ENCODE results near the gene MUS81. TPM values are rescaled to one million over a fixed set of nuclear protein-coding genes. Genes with fewer than 3 reads are reported as not detected.

Gene MUS81
- total and polyA plus RNA-seq, 10 of the 15 experiments (the other 5 are each of a cell fraction or from before 2014, with no cell fraction given) = 11.8 to 76.1 (median 48.4) TPM

GRCh38 chr11:65900125-65900898 lies 40.1 kb downstream of the MUS81 start, which contains the start of gene FOSL1 (continued):
- TF ChIP-seq ZNF384 (IDR thresholded peaks at IDR 0.05; ENCODE audit: borderline replicate concordance, low read depth, low read length) (no peak), JUNB (IDR thresholded peaks at IDR 0.05) (no peak), POLR2AphosphoS2 (IDR thresholded peaks at IDR 0.05; ENCODE audit: low read depth, low read length) (no peak), LARP7 (IDR thresholded peaks at IDR 0.05) (no peak), CBFB (IDR thresholded peaks at IDR 0.05; ENCODE audit: low read depth) (no peak; the same call in 1 of the 2 replicates)
- TF ChIP-seq, protein P1, sequence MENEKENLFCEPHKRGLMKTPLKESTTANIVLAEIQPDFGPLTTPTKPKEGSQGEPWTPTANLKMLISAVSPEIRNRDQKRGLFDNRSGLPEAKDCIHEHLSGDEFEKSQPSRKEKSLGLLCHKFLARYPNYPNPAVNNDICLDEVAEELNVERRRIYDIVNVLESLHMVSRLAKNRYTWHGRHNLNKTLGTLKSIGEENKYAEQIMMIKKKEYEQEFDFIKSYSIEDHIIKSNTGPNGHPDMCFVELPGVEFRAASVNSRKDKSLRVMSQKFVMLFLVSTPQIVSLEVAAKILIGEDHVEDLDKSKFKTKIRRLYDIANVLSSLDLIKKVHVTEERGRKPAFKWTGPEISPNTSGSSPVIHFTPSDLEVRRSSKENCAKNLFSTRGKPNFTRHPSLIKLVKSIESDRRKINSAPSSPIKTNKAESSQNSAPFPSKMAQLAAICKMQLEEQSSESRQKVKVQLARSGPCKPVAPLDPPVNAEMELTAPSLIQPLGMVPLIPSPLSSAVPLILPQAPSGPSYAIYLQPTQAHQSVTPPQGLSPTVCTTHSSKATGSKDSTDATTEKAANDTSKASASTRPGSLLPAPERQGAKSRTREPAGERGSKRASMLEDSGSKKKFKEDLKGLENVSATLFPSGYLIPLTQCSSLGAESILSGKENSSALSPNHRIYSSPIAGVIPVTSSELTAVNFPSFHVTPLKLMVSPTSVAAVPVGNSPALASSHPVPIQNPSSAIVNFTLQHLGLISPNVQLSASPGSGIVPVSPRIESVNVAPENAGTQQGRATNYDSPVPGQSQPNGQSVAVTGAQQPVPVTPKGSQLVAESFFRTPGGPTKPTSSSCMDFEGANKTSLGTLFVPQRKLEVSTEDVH (IDR thresholded peaks at IDR 0.05; ENCODE audit: low read depth, partially characterized antibody) = no peak
- TF ChIP-seq, protein P2, sequence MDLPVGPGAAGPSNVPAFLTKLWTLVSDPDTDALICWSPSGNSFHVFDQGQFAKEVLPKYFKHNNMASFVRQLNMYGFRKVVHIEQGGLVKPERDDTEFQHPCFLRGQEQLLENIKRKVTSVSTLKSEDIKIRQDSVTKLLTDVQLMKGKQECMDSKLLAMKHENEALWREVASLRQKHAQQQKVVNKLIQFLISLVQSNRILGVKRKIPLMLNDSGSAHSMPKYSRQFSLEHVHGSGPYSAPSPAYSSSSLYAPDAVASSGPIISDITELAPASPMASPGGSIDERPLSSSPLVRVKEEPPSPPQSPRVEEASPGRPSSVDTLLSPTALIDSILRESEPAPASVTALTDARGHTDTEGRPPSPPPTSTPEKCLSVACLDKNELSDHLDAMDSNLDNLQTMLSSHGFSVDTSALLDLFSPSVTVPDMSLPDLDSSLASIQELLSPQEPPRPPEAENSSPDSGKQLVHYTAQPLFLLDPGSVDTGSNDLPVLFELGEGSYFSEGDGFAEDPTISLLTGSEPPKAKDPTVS (IDR thresholded peaks at IDR 0.05; ENCODE audit: low read depth, low read length) = no peak
- TF ChIP-seq, protein P3, sequence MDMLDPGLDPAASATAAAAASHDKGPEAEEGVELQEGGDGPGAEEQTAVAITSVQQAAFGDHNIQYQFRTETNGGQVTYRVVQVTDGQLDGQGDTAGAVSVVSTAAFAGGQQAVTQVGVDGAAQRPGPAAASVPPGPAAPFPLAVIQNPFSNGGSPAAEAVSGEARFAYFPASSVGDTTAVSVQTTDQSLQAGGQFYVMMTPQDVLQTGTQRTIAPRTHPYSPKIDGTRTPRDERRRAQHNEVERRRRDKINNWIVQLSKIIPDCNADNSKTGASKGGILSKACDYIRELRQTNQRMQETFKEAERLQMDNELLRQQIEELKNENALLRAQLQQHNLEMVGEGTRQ (IDR thresholded peaks at IDR 0.05; ENCODE audit: borderline replicate concordance, low read depth, low read length) = no peak
